Umbilical cord (tissue), 2 donors: ENCODE measurements around the gene NR2F2. TPM values are rescaled to one million over a fixed set of nuclear protein-coding genes. Genes with fewer than 3 reads are reported as not detected.
"Not testable (repeated sequence)": the region's sequence is repeated elsewhere in the genome, so short reads cannot be mapped to it uniquely, and the experiment has no call there.

ENCODE experiments used
- DNase-seq: peaks from one replicate; pipeline ENCODE4 v3.0.0-alpha.2; 2015; ENCODE audit warnings: low spot score
- total RNA-seq: library from RNA; depleted of rRNA; stranded (reverse); fragments of >200 nt; gene quantifications from one replicate; pipeline ENCODE4 v1.2.3, GENCODE V29; 2014; ENCODE audit warnings: low replicate concordance; ENCODE audit not compliant: insufficient read depth

NR2F2 gene
- total RNA-seq, 1 donor from 2014 or later: 12.5 TPM

GRCh38 chr15:96365781-96366525 is 35.5 kb downstream of the NR2F2 start:
- DNase-seq: no peak

- DNase-seq: no peak
Observed at GRCh38 chr15:96366526-96366877, 36.0 kb downstream of the NR2F2 start.

GRCh38 chr15:96367311-96368200 is 37.1 kb downstream of the NR2F2 start:
- DNase-seq: peak; percentile 3

GRCh38 chr15:96369351-96369750 is 38.9 kb downstream of the NR2F2 start:
- DNase-seq: no peak

- no peak for DNase-seq
Observed at GRCh38 chr15:96369825-96370621, 39.5 kb downstream of the NR2F2 start.

GRCh38 chr15:96372554-96372953 is 42.1 kb downstream of the NR2F2 start:
- DNase-seq: no peak

- no peak for DNase-seq
Observed at GRCh38 chr15:96374499-96374898, 44.0 kb downstream of the NR2F2 start.

GRCh38 chr15:96379592-96379991 is 49.1 kb downstream of the NR2F2 start:
- not testable (repeated sequence) for DNase-seq

- DNase-seq: no peak
Observed at GRCh38 chr15:96381463-96381862, 51.0 kb downstream of the NR2F2 start.

GRCh38 chr15:96385195-96385594 is 54.7 kb downstream of the NR2F2 start:
- DNase-seq: no peak

GRCh38 chr15:96388673-96389072 is 58.2 kb downstream of the NR2F2 start:
- DNase-seq: no peak
